Measurements from ENCODE around the gene SCGB1A1.

SCGB1A1 gene

GRCh38 chr11:62411524-62411923 is 7.3 kb upstream of the SCGB1A1 start:
- TF ChIP-seq CTCF (IDR thresholded peaks at IDR 0.05; ENCODE audit: low read depth, low read length): no peak
- Histone ChIP-seq H3K36me3 (no peaks in the 10 kb centered on the region), H3K4me3 (ENCODE audit: low read depth, low read length) (no peak overlapping the region), H3K27ac (no peak overlapping the region), H3K9me3 (ENCODE audit: severe bottlenecking) (no peaks in the 10 kb centered on the region), H3K27me3 (ENCODE audit: insufficient read depth, low read depth, severe bottlenecking) (no peaks in the 10 kb centered on the region)
- DNase-seq: no peak

GRCh38 chr11:62413060-62413696 is 5.7 kb upstream of the SCGB1A1 start:
- Histone ChIP-seq H3K4me3 (ENCODE audit: low read depth, low read length) (no peak overlapping the region), H3K27me3 (ENCODE audit: insufficient read depth, low read depth, severe bottlenecking) (no peaks in the 10 kb centered on the region), H3K27ac (no peak overlapping the region), H3K9me3 (ENCODE audit: severe bottlenecking) (no peaks in the 10 kb centered on the region), H3K36me3 (no peaks in the 10 kb centered on the region)
- no peak for DNase-seq
- TF ChIP-seq CTCF (IDR thresholded peaks at IDR 0.05; ENCODE audit: low read depth, low read length): no peak

- Histone ChIP-seq H3K4me3 (ENCODE audit: low read depth, low read length) (no peak overlapping the region), H3K9me3 (ENCODE audit: severe bottlenecking) (no peaks in the 10 kb centered on the region), H3K27me3 (ENCODE audit: insufficient read depth, low read depth, severe bottlenecking) (no peaks in the 10 kb centered on the region), H3K27ac (no peak overlapping the region), H3K36me3 (no peaks in the 10 kb centered on the region)
- no peak for DNase-seq
- TF ChIP-seq CTCF (IDR thresholded peaks at IDR 0.05; ENCODE audit: low read depth, low read length): no peak
Observed at GRCh38 chr11:62416596-62416995, 2.2 kb upstream of the SCGB1A1 start.

GRCh38 chr11:62418136-62418535 is 697 bp upstream of the SCGB1A1 start:
- TF ChIP-seq CTCF (IDR thresholded peaks at IDR 0.05; ENCODE audit: low read depth, low read length): no peak
- H3K27me3 ChIP-seq (ENCODE audit: insufficient read depth, low read depth, severe bottlenecking): no peaks in the 10 kb centered on the region
- no peak overlapping the region for H3K4me3 ChIP-seq (ENCODE audit: low read depth, low read length)
- H3K27ac ChIP-seq: no peak overlapping the region
- no peaks in the 10 kb centered on the region for H3K9me3 ChIP-seq (ENCODE audit: severe bottlenecking)
- no peak for DNase-seq
- H3K36me3 ChIP-seq: no peaks in the 10 kb centered on the region

GRCh38 chr11:62419314-62419929 is 589 bp downstream of the SCGB1A1 start:
- no peaks in the 10 kb centered on the region for H3K9me3 ChIP-seq (ENCODE audit: severe bottlenecking)
- TF ChIP-seq CTCF (IDR thresholded peaks at IDR 0.05; ENCODE audit: low read depth, low read length): no peak
- H3K27ac ChIP-seq: no peak overlapping the region
- no peaks in the 10 kb centered on the region for H3K36me3 ChIP-seq
- no peak for DNase-seq
- no peak overlapping the region for H3K4me3 ChIP-seq (ENCODE audit: low read depth, low read length)
- no peaks in the 10 kb centered on the region for H3K27me3 ChIP-seq (ENCODE audit: insufficient read depth, low read depth, severe bottlenecking)

GRCh38 chr11:62419943-62420342 is 1.1 kb downstream of the SCGB1A1 start:
- no peaks in the 10 kb centered on the region for H3K9me3 ChIP-seq (ENCODE audit: severe bottlenecking)
- no peak overlapping the region for H3K4me3 ChIP-seq (ENCODE audit: low read depth, low read length)
- no peak for TF ChIP-seq CTCF (IDR thresholded peaks at IDR 0.05; ENCODE audit: low read depth, low read length)
- DNase-seq: no peak
- H3K36me3 ChIP-seq: no peaks in the 10 kb centered on the region
- H3K27me3 ChIP-seq (ENCODE audit: insufficient read depth, low read depth, severe bottlenecking): no peaks in the 10 kb centered on the region
- no peak overlapping the region for H3K27ac ChIP-seq

Data from WERI-Rb-1 (cell line).